Endothelial cell of hepatic sinusoid (primary cell): Measurements from ENCODE around the gene IL1R2.

Experiments used
- in situ Hi-C: cut with HindIII; loops from 2 replicates; pipeline ENCODE4 v1.10.0; 2017; ENCODE audit warnings: low sequenced_read_pairs

IL1R2 gene

GRCh38 chr2:102033750-102034682 lies 42.3 kb downstream of the IL1R2 start:
- in situ Hi-C loops = no loop called here

- in situ Hi-C loops = no loop called here
These were observed 43.2 kb downstream of the IL1R2 start for GRCh38 chr2:102034683-102035548.

- in situ Hi-C loops = no loop called here
These were observed 45.9 kb downstream of the IL1R2 start for GRCh38 chr2:102037681-102038080.

- in situ Hi-C loops = no loop called here
These were observed 48.5 kb downstream of the IL1R2 start for GRCh38 chr2:102040229-102040628.

- in situ Hi-C loops = no loop called here
These were observed 49.6 kb downstream of the IL1R2 start for GRCh38 chr2:102041351-102041750.

- in situ Hi-C loops = no loop called here
These were observed 50.7 kb downstream of the IL1R2 start for GRCh38 chr2:102042196-102043081.

- in situ Hi-C loops = no loop called here
These were observed 51.8 kb downstream of the IL1R2 start for GRCh38 chr2:102043560-102043959.

GRCh38 chr2:102044235-102044896 lies 52.6 kb downstream of the IL1R2 start:
- in situ Hi-C loops = no loop called here

GRCh38 chr2:102044967-102045489 lies 53.3 kb downstream of the IL1R2 start:
- in situ Hi-C loops = no loop called here

- in situ Hi-C loops = no loop called here
These were observed 53.9 kb downstream of the IL1R2 start for GRCh38 chr2:102045697-102046096.

GRCh38 chr2:102046135-102046986 lies 54.6 kb downstream of the IL1R2 start:
- in situ Hi-C loops = no loop called here

- in situ Hi-C loops = no loop called here
These were observed 56.7 kb downstream of the IL1R2 start for GRCh38 chr2:102048465-102048864.

GRCh38 chr2:102049756-102050443 lies 58.1 kb downstream of the IL1R2 start:
- in situ Hi-C loops = no loop called here

- in situ Hi-C loops = no loop called here
These were observed 59.2 kb downstream of the IL1R2 start for GRCh38 chr2:102050854-102051391.

GRCh38 chr2:102051692-102052277 lies 60.0 kb downstream of the IL1R2 start:
- in situ Hi-C loops = no loop called here

- in situ Hi-C loops = no loop called here
These were observed 60.6 kb downstream of the IL1R2 start for GRCh38 chr2:102052365-102052764.

- in situ Hi-C loops = no loop called here
These were observed 61.3 kb downstream of the IL1R2 start for GRCh38 chr2:102053096-102053495.
